SW480 (cell line): ENCODE data around the gene BDKRB1.
"Not testable (repeated sequence)": the region's sequence is repeated elsewhere in the genome, so short reads cannot be mapped to it uniquely, and the experiment has no call there.

Experiments
- DNase-seq: peaks from one replicate; pipeline ENCODE4 v3.0.0-alpha.2; 2016; ENCODE audit warnings: low spot score

The BDKRB1 gene

GRCh38 chr14:96233661-96234060 lies 22.3 kb upstream of the BDKRB1 start:
- DNase-seq = no peak

GRCh38 chr14:96235426-96235825 lies 20.6 kb upstream of the BDKRB1 start:
- DNase-seq = no peak

GRCh38 chr14:96237641-96238040 lies 18.4 kb upstream of the BDKRB1 start:
- no peak for DNase-seq

GRCh38 chr14:96238676-96239265 lies 17.2 kb upstream of the BDKRB1 start:
- DNase-seq = no peak

GRCh38 chr14:96239711-96240141 lies 16.3 kb upstream of the BDKRB1 start:
- no peak for DNase-seq

- no peak for DNase-seq
These were observed 15.4 kb upstream of the BDKRB1 start for GRCh38 chr14:96240641-96241040.

GRCh38 chr14:96242126-96242525 lies 13.9 kb upstream of the BDKRB1 start:
- DNase-seq = no peak

GRCh38 chr14:96243785-96244184 lies 12.2 kb upstream of the BDKRB1 start:
- no peak for DNase-seq

- not testable (repeated sequence) for DNase-seq
These were observed 10.9 kb upstream of the BDKRB1 start for GRCh38 chr14:96245074-96245473.

- DNase-seq = no peak
These were observed 10.1 kb upstream of the BDKRB1 start for GRCh38 chr14:96245710-96246538.

- DNase-seq = peak; percentile 55
These were observed 9.5 kb upstream of the BDKRB1 start for GRCh38 chr14:96246539-96246847.

GRCh38 chr14:96247031-96247430 lies 9.0 kb upstream of the BDKRB1 start:
- no peak for DNase-seq

- no peak for DNase-seq
These were observed 7.0 kb upstream of the BDKRB1 start for GRCh38 chr14:96249029-96249428.

GRCh38 chr14:96250485-96250884 lies 5.5 kb upstream of the BDKRB1 start:
- DNase-seq = no peak

- no peak for DNase-seq
These were observed 4.3 kb upstream of the BDKRB1 start for GRCh38 chr14:96251656-96252155.

- DNase-seq = no peak
These were observed 3.5 kb upstream of the BDKRB1 start for GRCh38 chr14:96252323-96252998.

- DNase-seq = peak; percentile 35
These were observed 2.9 kb upstream of the BDKRB1 start for GRCh38 chr14:96252999-96253539.

- DNase-seq = no peak
These were observed 1.3 kb upstream of the BDKRB1 start for GRCh38 chr14:96254687-96255086.

- no peak for DNase-seq
These were observed 397 bp downstream of the BDKRB1 start for GRCh38 chr14:96256407-96256806.

GRCh38 chr14:96257056-96257455 lies 1.0 kb downstream of the BDKRB1 start:
- DNase-seq = no peak

GRCh38 chr14:96257900-96258299 lies 1.9 kb downstream of the BDKRB1 start:
- DNase-seq = no peak

- peak; percentile 21 for DNase-seq
These were observed 4.4 kb downstream of the BDKRB1 start for GRCh38 chr14:96260341-96260821.

GRCh38 chr14:96261053-96261452 lies 5.0 kb downstream of the BDKRB1 start:
- no peak for DNase-seq
